Endodermal cell (in vitro differentiated cells): ENCODE data around the gene TBC1D9B. TPM values are rescaled to one million over a fixed set of nuclear protein-coding genes. Genes with fewer than 3 reads are reported as not detected.

ENCODE experiments used
- DNase-seq: peaks from one replicate; pipeline ENCODE4 v3.0.0-alpha.2; 2017
- H3K27ac ChIP-seq: 2 replicates; pipeline ENCODE4 v1.5.1; 2013; ENCODE audit warnings: mild to moderate bottlenecking, low read depth, low read length, moderate library complexity
- H3K27me3 ChIP-seq: 2 replicates; pipeline ENCODE4 v1.6.1; 2013; ENCODE audit warnings: mild to moderate bottlenecking, low read length, moderate library complexity; ENCODE audit not compliant: insufficient read depth, control insufficient read depth, poor library complexity, severe bottlenecking
- H3K36me3 ChIP-seq: 2 replicates; pipeline ENCODE4 v1.7.0; 2013; ENCODE audit warnings: mild to moderate bottlenecking, low read length, moderate library complexity; ENCODE audit not compliant: control insufficient read depth, insufficient read depth
- H3K4me1 ChIP-seq: one replicate; pipeline ENCODE4 v1.7.0; 2013; ENCODE audit warnings: low read length; ENCODE audit not compliant: control insufficient read depth, insufficient read depth
- H3K4me3 ChIP-seq: 2 replicates; pipeline ENCODE4 v1.5.1; 2013; ENCODE audit warnings: mild to moderate bottlenecking, low read length, moderate library complexity
- H3K9ac ChIP-seq: 2 replicates; pipeline ENCODE4 v1.6.1; 2013; ENCODE audit warnings: mild to moderate bottlenecking, low read length, moderate library complexity; ENCODE audit not compliant: poor library complexity, severe bottlenecking; ENCODE audit errors: extremely low read depth
- H3K9me3 ChIP-seq: 2 replicates; pipeline ENCODE4 v1.6.1; 2013; ENCODE audit warnings: mild to moderate bottlenecking, low read length, moderate library complexity; ENCODE audit not compliant: control insufficient read depth
- H3K27ac Mint-ChIP-seq: 2 replicates; pipeline ENCODE4 v1.8.0; 2020; ENCODE audit warnings: mixed read lengths
- H3K27me3 Mint-ChIP-seq: 2 replicates; pipeline ENCODE4 v1.8.0; 2021; ENCODE audit warnings: mild to moderate bottlenecking, mixed read lengths; ENCODE audit not compliant: insufficient read depth
- H3K36me3 Mint-ChIP-seq: 2 replicates; pipeline ENCODE4 v1.8.0; 2020; ENCODE audit warnings: low read depth, mixed read lengths
- H3K4me1 Mint-ChIP-seq: 2 replicates; pipeline ENCODE4 v1.8.0; 2020; ENCODE audit warnings: mixed read lengths
- H3K4me3 Mint-ChIP-seq: 2 replicates; pipeline ENCODE4 v1.8.0; 2020; ENCODE audit warnings: mild to moderate bottlenecking, moderate library complexity, mixed read lengths
- H3K9me3 Mint-ChIP-seq: 2 replicates; pipeline ENCODE4 v1.8.0; 2020; ENCODE audit warnings: mild to moderate bottlenecking, mixed read lengths
- WGBS, 2 experiments: methylation state at CpG; one replicate each; pipeline versions ENCODE4 v1.1.5 to v1.1.7; 2013; ENCODE audit warnings: missing lambda C conversion rate in 2 of 2, mixed read lengths in 1 of 2; ENCODE audit not compliant: insufficient coverage in 1 of 2, insufficient read length in 1 of 2; 5-methylcytosine and 5-hydroxymethylcytosine counted together
- long read RNA-seq, 4 experiments: library from polyadenylated mRNA in 2 of 4; library from RNA in 1 of 4; library from capped mRNA in 1 of 4; stranded (forward) in 3 of 4; unstranded in 1 of 4; transcript quantifications; one replicate each; pipeline ENCODE4 v2.0.0, GENCODE V29; 2020 to 2021; ENCODE audit warnings: inconsistent platforms in 1 of 4
- polyA plus RNA-seq, 2 experiments: library from polyadenylated mRNA; stranded (reverse); fragments of 50-300 nt; gene quantifications; one replicate each; pipeline ENCODE4 v1.2.3, GENCODE V29; 2013
- total RNA-seq, 2 donors: library from RNA; stranded (reverse); fragmentation: NEBNext Ultra II Directional in 1 of 2; extraction: Animal tissue kit (Norgen Biotek cat#: 25700) in 1 of 2; gene quantifications; 2 replicates in 1 of 2; 3 replicates in 1 of 2; pipeline ENCODE4 v1.2.1, GENCODE V29; 2021
- TF ChIP-seq, protein P1 (sequence below): fragments of 200-600 bp; sonication (generic); conservative IDR thresholded peaks from 2 replicates; pipeline ENCODE4 v1.5.0; 2021; ENCODE audit warnings: antibody characterized with exemption, mild to moderate bottlenecking

The TBC1D9B gene
- total RNA-seq: 100 to 1,000 TPM; 118 to 127 TPM
- polyA plus RNA-seq (2013, experiment 1 of 2): 74.4 TPM
- 68.1 TPM for polyA plus RNA-seq (2013, experiment 2 of 2)
- long read RNA-seq, experiment 1, full-length matches to known transcripts: 8 of 43 reads
- long read RNA-seq, experiment 1, partial matches to known transcripts: 14 of 43 reads
- long read RNA-seq, experiment 1, other reads (novel, unspliced or antisense): 21 of 43 reads
- long read RNA-seq, experiment 2, full-length matches to known transcripts: 137 of 212 reads
- long read RNA-seq, experiment 2, partial matches to known transcripts: 33 of 212 reads
- long read RNA-seq, experiment 2, other reads (novel, unspliced or antisense): 42 of 212 reads
- long read RNA-seq, experiment 3, full-length matches to known transcripts: 341 of 496 reads
- long read RNA-seq, experiment 3, partial matches to known transcripts: 74 of 496 reads
- long read RNA-seq, experiment 3, other reads (novel, unspliced or antisense): 81 of 496 reads
- long read RNA-seq, experiment 4, partial matches to known transcripts: 2 of 3 reads
- long read RNA-seq, experiment 4, other reads (novel, unspliced or antisense): 1 of 3 reads

DNA sequence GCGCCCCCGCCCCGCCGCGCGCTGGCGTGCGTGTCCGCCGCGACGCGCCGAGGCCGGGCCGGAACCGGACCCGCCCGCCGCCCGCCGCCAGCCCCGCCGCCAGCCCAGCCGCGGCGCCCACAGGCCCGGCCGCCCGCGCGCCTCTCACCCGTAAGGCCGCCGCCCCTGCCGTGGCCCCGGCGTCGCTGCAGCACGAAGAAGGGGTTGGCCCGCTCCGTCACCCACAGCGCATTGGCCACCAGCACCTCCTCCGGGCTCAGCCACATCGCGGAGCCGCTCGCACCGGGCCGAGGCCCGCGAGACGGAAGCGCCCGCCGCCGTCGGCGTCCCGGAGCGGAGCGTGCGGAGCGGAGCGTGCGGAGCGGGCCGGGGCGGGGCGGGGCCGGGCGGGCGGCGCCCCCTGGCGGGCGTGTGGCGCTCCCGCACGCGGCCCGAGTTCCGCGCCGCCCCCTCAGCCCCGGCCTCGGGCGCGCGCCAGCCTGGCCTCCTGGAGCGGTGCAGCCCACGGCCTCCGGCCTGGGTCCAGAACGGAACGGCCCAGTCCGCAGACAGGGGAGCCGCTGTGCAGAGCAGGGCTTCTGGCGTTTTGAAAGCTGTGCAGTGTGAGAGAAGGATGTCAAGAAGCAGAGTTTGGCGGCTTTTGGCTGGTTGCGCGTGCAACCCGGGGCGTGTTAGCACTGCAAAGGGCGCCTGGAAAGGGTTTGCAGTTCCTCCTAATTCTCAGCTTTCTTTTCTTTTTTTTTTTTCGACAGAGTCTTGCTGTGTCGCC, at the start of gene TBC1D9B:
TBC1D9B (minus strand) TSS at position 342 of the 769 bp plus-strand sequence; CDS start at position 266, 76 bp downstream.
- H3K9ac ChIP-seq: peak within 1 kb of the TSS; percentile 34
- Mint-ChIP-seq H3K9me3 (no peaks in the 10 kb centered on the region), H3K4me3 (peak within 1 kb of the TSS; percentile 76), H3K4me1 (no peaks in the 10 kb centered on the region), H3K27ac (no peak within 1 kb of the TSS), H3K36me3 (peaks cover 27% of the 10 kb centered on the region), H3K27me3 (no peaks in the 10 kb centered on the region)
- TF ChIP-seq, protein P1, sequence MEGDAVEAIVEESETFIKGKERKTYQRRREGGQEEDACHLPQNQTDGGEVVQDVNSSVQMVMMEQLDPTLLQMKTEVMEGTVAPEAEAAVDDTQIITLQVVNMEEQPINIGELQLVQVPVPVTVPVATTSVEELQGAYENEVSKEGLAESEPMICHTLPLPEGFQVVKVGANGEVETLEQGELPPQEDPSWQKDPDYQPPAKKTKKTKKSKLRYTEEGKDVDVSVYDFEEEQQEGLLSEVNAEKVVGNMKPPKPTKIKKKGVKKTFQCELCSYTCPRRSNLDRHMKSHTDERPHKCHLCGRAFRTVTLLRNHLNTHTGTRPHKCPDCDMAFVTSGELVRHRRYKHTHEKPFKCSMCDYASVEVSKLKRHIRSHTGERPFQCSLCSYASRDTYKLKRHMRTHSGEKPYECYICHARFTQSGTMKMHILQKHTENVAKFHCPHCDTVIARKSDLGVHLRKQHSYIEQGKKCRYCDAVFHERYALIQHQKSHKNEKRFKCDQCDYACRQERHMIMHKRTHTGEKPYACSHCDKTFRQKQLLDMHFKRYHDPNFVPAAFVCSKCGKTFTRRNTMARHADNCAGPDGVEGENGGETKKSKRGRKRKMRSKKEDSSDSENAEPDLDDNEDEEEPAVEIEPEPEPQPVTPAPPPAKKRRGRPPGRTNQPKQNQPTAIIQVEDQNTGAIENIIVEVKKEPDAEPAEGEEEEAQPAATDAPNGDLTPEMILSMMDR: peak; percentile 58
- H3K36me3 ChIP-seq: peaks cover 24% of the 10 kb centered on the region
- H3K27ac ChIP-seq: no peak within 1 kb of the TSS
- 6 to 21% methylated on average over 23 to 105 of the region's 105 CpGs for WGBS, 2 experiments
- DNase-seq: peak; percentile 85
- no peaks in the 10 kb centered on the region for H3K27me3 ChIP-seq
- H3K9me3 ChIP-seq: no peaks in the 10 kb centered on the region
- H3K4me3 ChIP-seq: peak within 1 kb of the TSS; percentile 85
- H3K4me1 ChIP-seq: no peaks in the 10 kb centered on the region

DNA sequence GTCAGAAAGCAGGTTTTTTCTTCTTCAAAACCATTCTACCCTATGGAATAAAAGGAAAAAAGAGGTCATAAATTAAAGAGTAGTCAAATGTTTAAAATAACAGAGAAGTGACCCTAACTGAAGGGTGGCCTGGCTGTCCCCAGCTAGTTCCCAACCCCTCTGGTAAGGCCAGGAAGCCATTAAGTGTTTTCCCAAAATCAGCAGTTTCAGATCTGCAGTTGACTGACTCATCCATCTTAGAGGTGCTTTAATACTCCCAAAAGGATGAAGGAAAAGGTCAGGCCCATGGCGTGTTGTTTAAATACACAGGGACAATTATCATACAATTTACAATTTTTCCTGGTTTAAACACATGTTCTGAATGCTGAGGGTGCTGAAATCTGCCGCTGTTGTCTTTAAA, 47.9 kb upstream of the TBC1D9B start:
- Histone ChIP-seq H3K9me3 (no peaks in the 10 kb centered on the region), H3K4me3 (no peak overlapping the region), H3K36me3 (peaks cover 61% of the 10 kb centered on the region), H3K27me3 (no peaks in the 10 kb centered on the region), H3K4me1 (no peaks in the 10 kb centered on the region), H3K9ac (no peak overlapping the region), H3K27ac (no peak overlapping the region)
- H3K4me3 Mint-ChIP-seq: no peak overlapping the region
- H3K36me3 Mint-ChIP-seq: peaks cover 70% of the 10 kb centered on the region
- H3K27me3 Mint-ChIP-seq: no peaks in the 10 kb centered on the region
- H3K9me3 Mint-ChIP-seq: no peaks in the 10 kb centered on the region
- peak overlapping the region; percentile 34 for H3K27ac Mint-ChIP-seq
- TF ChIP-seq, protein P1: no peak
- 95 to 100% methylated on average over 2 of the region's 2 CpGs for WGBS, 2 experiments
- H3K4me1 Mint-ChIP-seq: no peaks in the 10 kb centered on the region
- no peak for DNase-seq

DNA sequence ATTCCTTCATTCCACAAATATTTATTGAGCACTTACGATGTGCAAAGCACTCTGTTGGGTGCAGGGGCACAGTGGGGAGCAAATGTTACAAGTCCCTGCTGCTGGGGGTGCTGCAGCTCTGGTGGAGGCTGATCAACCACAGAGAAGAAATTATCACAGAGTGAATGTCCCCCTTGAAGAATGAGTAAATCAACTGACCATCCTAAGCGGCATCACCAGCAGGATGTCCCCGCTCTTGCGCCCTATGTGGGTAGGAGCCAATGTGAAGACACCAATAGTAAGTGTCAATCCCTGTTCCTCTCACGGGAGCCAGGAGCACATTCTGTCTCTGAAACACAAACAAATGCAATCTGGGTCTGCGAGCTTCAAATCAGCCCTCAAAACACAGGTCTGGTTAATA, 47.4 kb upstream of the TBC1D9B start:
- H3K4me3 Mint-ChIP-seq: no peak overlapping the region
- H3K36me3 Mint-ChIP-seq: peaks cover 66% of the 10 kb centered on the region
- H3K4me1 Mint-ChIP-seq: no peaks in the 10 kb centered on the region
- Histone ChIP-seq H3K27ac (no peak overlapping the region), H3K9me3 (no peaks in the 10 kb centered on the region), H3K27me3 (no peaks in the 10 kb centered on the region), H3K4me3 (no peak overlapping the region), H3K9ac (no peak overlapping the region), H3K36me3 (peaks cover 61% of the 10 kb centered on the region), H3K4me1 (no peaks in the 10 kb centered on the region)
- H3K27me3 Mint-ChIP-seq: no peaks in the 10 kb centered on the region
- TF ChIP-seq, protein P1: no peak
- no peaks in the 10 kb centered on the region for H3K9me3 Mint-ChIP-seq
- H3K27ac Mint-ChIP-seq: no peak overlapping the region
- no peak for DNase-seq
- WGBS, 2 experiments: 96 to 98% methylated on average over 5 to 6 of the region's 6 CpGs
